Dedifferentiated amniotic fluid mesenchymal stem cell (primary cell): ENCODE measurements around the gene DET1.
A peak's percentile ranks its signal among the peaks of the same experiment; 100 is the strongest.

Source experiments
- DNase-seq: peaks from one replicate; pipeline ENCODE4 v3.0.0-alpha.2; 2016; ENCODE audit errors: extremely low spot score

DET1 gene

GRCh38 chr15:88467073-88467934 lies 79.2 kb downstream of the DET1 start, which contains the start of the genes MRPL46 and MRPS11:
Gene MRPL46 (minus strand): TSS chr15:88467388. CDS start chr15:88467377, 11 bp downstream.
Gene MRPS11 (plus strand): TSS chr15:88467708. CDS start chr15:88467718, 10 bp downstream.
- DNase-seq: peak; percentile 86

GRCh38 chr15:88465633-88466224 lies 80.8 kb downstream of the DET1 start:
- DNase-seq: no peak

GRCh38 chr15:88463870-88464532 lies 82.5 kb downstream of the DET1 start:
- DNase-seq: no peak
